Esophagus squamous epithelium (tissue), 5 donors: ENCODE measurements around the gene JMJD6. TPM values are rescaled to one million over a fixed set of nuclear protein-coding genes. Genes with fewer than 3 reads are reported as not detected.
"Not testable (repeated sequence)": the region's sequence is repeated elsewhere in the genome, so short reads cannot be mapped to it uniquely, and the experiment has no call there.

Experiments used
- DNase-seq: peaks from one replicate; lab custom pipeline; 2025; lab: John Stamatoyannopoulos, UW
- H3K27ac ChIP-seq, 4 donors: fragments of 200-600 bp; sonication (generic); one replicate each; pipeline ENCODE4 v1.5.1; 2016 to 2019; ENCODE audit warnings: mild to moderate bottlenecking in 1 of 4
- H3K27me3 ChIP-seq, 4 donors: fragments of 200-600 bp; sonication (generic); 1 replicate in 3 of 4; 2 replicates in 1 of 4; pipeline versions ENCODE4 v1.5.1 to v1.6.0; 2017 to 2021; ENCODE audit warnings: antibody characterized with exemption in 1 of 4
- H3K36me3 ChIP-seq, 3 donors: fragments of 200-600 bp; sonication (generic); one replicate each; pipeline ENCODE4 v1.5.1; 2016 to 2019
- H3K4me1 ChIP-seq, 3 donors: fragments of 200-600 bp; sonication (generic); one replicate each; pipeline ENCODE4 v1.5.1; 2017 to 2019
- H3K4me3 ChIP-seq, 4 donors: fragments of 200-600 bp; sonication (generic); 1 replicate in 3 of 4; 2 replicates in 1 of 4; pipeline ENCODE4 v1.5.1; 2016 to 2019; ENCODE audit warnings: mild to moderate bottlenecking in 2 of 4, moderate library complexity in 1 of 4
- H3K9me3 ChIP-seq, 3 donors: fragments of 200-600 bp; sonication (generic); one replicate each; pipeline ENCODE4 v1.5.1; 2016 to 2019
- CTCF ChIP-seq, 6 experiments: fragments of 450-650 bp in 4 of 6; fragments of 200-600 bp in 2 of 6; sonication (generic) in 2 of 6; IDR thresholded peaks; one replicate each; pipeline ENCODE4 v1.5.1; 2016 to 2019; ENCODE audit warnings: antibody characterized with exemption in 6 of 6, mild to moderate bottlenecking in 4 of 6, moderate library complexity in 4 of 6
- POLR2A ChIP-seq, 4 donors: fragments of 450-650 bp; IDR thresholded peaks; one replicate each; pipeline ENCODE4 v1.6.1; 2017; ENCODE audit warnings: antibody characterized with exemption in 4 of 4, mild to moderate bottlenecking in 4 of 4, moderate library complexity in 3 of 4
- WGBS, 2 donors: methylation state at CpG; one replicate each; pipeline ENCODE4 v1.1.5; 2018; 5-methylcytosine and 5-hydroxymethylcytosine counted together
- intact Hi-C: fragments of 100-400 bp; cut with DNase I; formaldehyde crosslinking; loops from one replicate; pipeline ENCODE4 v1.15.0; 2022
- total RNA-seq, 4 donors: library from RNA; depleted of rRNA; stranded (reverse); fragments of >200 nt; gene quantifications; one replicate each; pipeline ENCODE4 v1.1.0, GENCODE V29; 2016
- donor health status: DM: yes; HTN: yes; CAD: no.

The JMJD6 gene
- total RNA-seq, 4 donors from 2014 or later = 13.0 to 17.2 (median 16.7) TPM

GRCh38 chr17:76710863-76711611, 15.4 kb downstream of the JMJD6 start, which contains the start of gene MXRA7:
Gene MXRA7 (minus strand): TSS chr17:76710965. CDS start chr17:76710946, 19 bp downstream.
- Histone ChIP-seq H3K9me3 (no peaks in the 10 kb centered on the region), H3K27me3 (no peaks in the 10 kb centered on the region), H3K36me3 (peaks cover 0 to 30% (median 0%) of the 10 kb centered on the region in 3 donors), H3K4me3 (peak within 1 kb of the TSS; percentile 33 to 75 (median 66)), H3K27ac (peak within 1 kb of the TSS; percentile 75 to 93 (median 90)), H3K4me1 (peaks cover 29 to 65% (median 39%) of the 10 kb centered on the region in 3 donors)
- TF ChIP-seq CTCF (IDR thresholded peaks at IDR 0.05) (no peak), POLR2A (IDR thresholded peaks at IDR 0.05) (no peak)
- intact Hi-C loops = no loop called here
- DNase-seq = no peak
- WGBS, 2 donors = 11 to 22% methylated on average over 7 to 8 of the region's 56 CpGs

GRCh38 chr17:76709951-76710862, 16.2 kb downstream of the JMJD6 start:
- H3K36me3 ChIP-seq = peaks cover 0 to 22% (median 0%) of the 10 kb centered on the region in 3 donors
- H3K9me3 ChIP-seq, intact Hi-C loops, DNase-seq, H3K27me3 ChIP-seq: not testable (repeated sequence)
- peak overlapping the region; percentile 67 to 93 (median 90) for H3K27ac ChIP-seq
- WGBS, 2 donors = 9 to 11% methylated on average over 12 to 16 of the region's 79 CpGs
- H3K4me1 ChIP-seq = peaks cover 29 to 58% (median 39%) of the 10 kb centered on the region in 3 donors
- H3K4me3 ChIP-seq = peak overlapping the region; percentile 33 to 75 (median 66)

- peaks cover 29 to 54% (median 32%) of the 10 kb centered on the region in 3 donors for H3K4me1 ChIP-seq
- WGBS, 2 donors = 29 to 36% methylated on average over 10 of the region's 29 CpGs
- TF ChIP-seq CTCF (IDR thresholded peaks at IDR 0.05) (no peak), POLR2A (IDR thresholded peaks at IDR 0.05) (peak in 2 of 4 donors; percentile 54 to 57)
- H3K9me3 ChIP-seq = no peaks in the 10 kb centered on the region
- peak overlapping the region; percentile 33 to 75 (median 66) for H3K4me3 ChIP-seq
- DNase-seq = no peak
- intact Hi-C loops = no loop called here
- peak overlapping the region; percentile 67 to 93 (median 90) for H3K27ac ChIP-seq
- H3K36me3 ChIP-seq = peaks cover 0 to 18% (median 0%) of the 10 kb centered on the region in 3 donors
- H3K27me3 ChIP-seq = no peaks in the 10 kb centered on the region
Measured at GRCh38 chr17:76709077-76709950, 17.1 kb downstream of the JMJD6 start.

- Histone ChIP-seq H3K9me3 (no peaks in the 10 kb centered on the region), H3K4me3 (peak overlapping the region in 2 of 4 donors; percentile 69 to 75), H3K36me3 (peaks cover 0 to 7% (median 0%) of the 10 kb centered on the region in 3 donors), H3K27me3 (no peaks in the 10 kb centered on the region), H3K27ac (peak overlapping the region; percentile 32 to 93 (median 90)), H3K4me1 (peaks cover 29 to 57% (median 32%) of the 10 kb centered on the region in 3 donors)
- DNase-seq = no peak
- TF ChIP-seq POLR2A (IDR thresholded peaks at IDR 0.05) = no peak
- peak in 2 of 6 experiments; percentile 6 to 20 for TF ChIP-seq CTCF (IDR thresholded peaks at IDR 0.05)
- WGBS, 2 donors = 56 to 59% methylated on average over 7 to 13 of the region's 14 CpGs
- intact Hi-C loops = no loop called here
Measured at GRCh38 chr17:76707985-76708807, 18.2 kb downstream of the JMJD6 start.
